Measurements from ENCODE around the gene ZNF366. TPM values are rescaled to one million over a fixed set of nuclear protein-coding genes. Genes with fewer than 3 reads are reported as not detected.

ZNF366 gene
- total and polyA plus RNA-seq, 10 donors, result 0.26 to 19.8 (median 9.4) TPM

DNA sequence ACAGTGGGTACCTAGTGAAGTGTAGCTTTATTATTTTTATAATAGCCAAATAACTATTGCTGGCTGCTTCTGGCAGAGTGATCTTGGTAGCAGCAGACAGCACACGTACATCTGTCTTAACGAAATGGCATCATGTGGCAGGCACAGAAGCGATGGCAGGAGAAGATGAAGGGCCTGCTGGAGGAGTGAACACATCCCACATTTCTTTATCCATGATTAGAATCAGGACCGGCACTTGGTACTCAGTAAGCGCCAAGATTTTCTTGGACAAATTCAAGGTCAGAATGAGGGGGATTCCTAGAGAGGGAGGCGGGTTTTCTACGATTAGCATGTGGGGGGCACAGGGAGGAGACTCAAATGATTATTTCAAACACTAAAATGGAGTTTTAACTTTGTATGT lies 23.0 kb upstream of the ZNF366 start:
- no peak for DNase-seq
- no peak overlapping the region for H3K4me3 ChIP-seq
- WGBS, 5 donors, result 77 to 90% (median 86%) methylated on average over 7 of the region's 7 CpGs
- intact Hi-C loops (cut with DNase I; ENCODE audit: low total_unique reads), result no loop called here
- H3K36me3 ChIP-seq, result no peaks in the 10 kb centered on the region
- TF ChIP-seq, protein P1, sequence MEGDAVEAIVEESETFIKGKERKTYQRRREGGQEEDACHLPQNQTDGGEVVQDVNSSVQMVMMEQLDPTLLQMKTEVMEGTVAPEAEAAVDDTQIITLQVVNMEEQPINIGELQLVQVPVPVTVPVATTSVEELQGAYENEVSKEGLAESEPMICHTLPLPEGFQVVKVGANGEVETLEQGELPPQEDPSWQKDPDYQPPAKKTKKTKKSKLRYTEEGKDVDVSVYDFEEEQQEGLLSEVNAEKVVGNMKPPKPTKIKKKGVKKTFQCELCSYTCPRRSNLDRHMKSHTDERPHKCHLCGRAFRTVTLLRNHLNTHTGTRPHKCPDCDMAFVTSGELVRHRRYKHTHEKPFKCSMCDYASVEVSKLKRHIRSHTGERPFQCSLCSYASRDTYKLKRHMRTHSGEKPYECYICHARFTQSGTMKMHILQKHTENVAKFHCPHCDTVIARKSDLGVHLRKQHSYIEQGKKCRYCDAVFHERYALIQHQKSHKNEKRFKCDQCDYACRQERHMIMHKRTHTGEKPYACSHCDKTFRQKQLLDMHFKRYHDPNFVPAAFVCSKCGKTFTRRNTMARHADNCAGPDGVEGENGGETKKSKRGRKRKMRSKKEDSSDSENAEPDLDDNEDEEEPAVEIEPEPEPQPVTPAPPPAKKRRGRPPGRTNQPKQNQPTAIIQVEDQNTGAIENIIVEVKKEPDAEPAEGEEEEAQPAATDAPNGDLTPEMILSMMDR (IDR thresholded peaks at IDR 0.05 in 8 of 11, conservative IDR thresholded peaks at IDR 0.05 in 3 of 11), result no peak
- TF ChIP-seq POLR2A (IDR thresholded peaks at IDR 0.05) (no peak), POLR2AphosphoS5 (IDR thresholded peaks at IDR 0.05) (no peak)
- H3K9me3 ChIP-seq, result peaks cover 0 to 10% (median 7%) of the 10 kb centered on the region in 8 donors
- H3K27ac ChIP-seq, result no peak overlapping the region
- no peaks in the 10 kb centered on the region for H3K4me1 ChIP-seq
- no peaks in the 10 kb centered on the region for H3K27me3 ChIP-seq (replicated peaks in 1 of 7)

GRCh38 chr5:72529383-72529782 lies 22.2 kb upstream of the ZNF366 start:
- no peak overlapping the region for H3K4me3 ChIP-seq
- intact Hi-C loops (cut with DNase I; ENCODE audit: low total_unique reads), result no loop called here
- no peaks in the 10 kb centered on the region for H3K27me3 ChIP-seq (replicated peaks in 1 of 7)
- TF ChIP-seq, protein P1 (IDR thresholded peaks at IDR 0.05 in 8 of 11, conservative IDR thresholded peaks at IDR 0.05 in 3 of 11), result no peak
- TF ChIP-seq POLR2AphosphoS5 (IDR thresholded peaks at IDR 0.05), result no peak
- peaks cover 0 to 10% (median 7%) of the 10 kb centered on the region in 8 donors for H3K9me3 ChIP-seq
- 83 to 93% (median 88%) methylated on average over 2 of the region's 2 CpGs for WGBS, 5 donors
- DNase-seq, result no peak
- H3K27ac ChIP-seq, result no peak overlapping the region
- H3K4me1 ChIP-seq, result no peaks in the 10 kb centered on the region
- H3K36me3 ChIP-seq, result no peaks in the 10 kb centered on the region

DNA sequence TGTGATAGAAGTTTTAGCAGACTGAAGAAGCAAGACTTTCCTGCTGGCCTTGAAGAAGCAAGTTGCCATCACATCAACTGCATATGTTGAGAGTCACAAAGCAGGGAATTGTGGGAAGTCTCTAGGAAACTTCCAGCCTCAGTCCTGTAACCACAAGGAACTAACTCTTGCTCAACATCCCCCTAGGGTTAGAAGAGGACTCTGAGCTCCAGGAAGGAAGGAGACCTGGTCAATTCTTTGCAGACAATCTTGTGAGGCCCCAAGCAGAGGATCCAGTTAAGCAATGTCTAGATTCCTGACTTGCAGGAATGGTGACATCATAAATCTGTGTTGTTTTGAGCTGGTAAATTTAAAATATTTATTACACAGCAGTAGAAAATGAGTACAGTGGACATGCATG lies 18.6 kb upstream of the ZNF366 start:
- intact Hi-C loops (cut with DNase I; ENCODE audit: low total_unique reads), result no loop called here
- Histone ChIP-seq H3K36me3 (no peaks in the 10 kb centered on the region), H3K4me1 (peaks cover 0 to 6% (median 2%) of the 10 kb centered on the region in 6 donors), H3K9me3 (peaks cover 0 to 7% (median 2%) of the 10 kb centered on the region in 8 donors), H3K27me3 (replicated peaks in 1 of 7) (no peaks in the 10 kb centered on the region), H3K27ac (no peak overlapping the region), H3K4me3 (no peak overlapping the region)
- TF ChIP-seq POLR2A (IDR thresholded peaks at IDR 0.05) (no peak), POLR2AphosphoS5 (IDR thresholded peaks at IDR 0.05) (no peak)
- TF ChIP-seq, protein P1 (IDR thresholded peaks at IDR 0.05 in 8 of 11, conservative IDR thresholded peaks at IDR 0.05 in 3 of 11), result no peak
- no peak for DNase-seq

- H3K4me1 ChIP-seq, result peaks cover 0 to 6% (median 2%) of the 10 kb centered on the region in 6 donors
- H3K4me3 ChIP-seq, result no peak overlapping the region
- H3K27me3 ChIP-seq (replicated peaks in 1 of 7), result no peaks in the 10 kb centered on the region
- no peak overlapping the region for H3K27ac ChIP-seq
- intact Hi-C loops (cut with DNase I; ENCODE audit: low total_unique reads), result loop anchor here (5.0 kb wide), 1 partner anchor 157 kb away; no protein-coding TSS in a partner anchor
- no peaks in the 10 kb centered on the region for H3K36me3 ChIP-seq
- TF ChIP-seq POLR2AphosphoS5 (IDR thresholded peaks at IDR 0.05) (no peak), POLR2A (IDR thresholded peaks at IDR 0.05) (no peak)
- TF ChIP-seq, protein P1 (IDR thresholded peaks at IDR 0.05 in 8 of 11, conservative IDR thresholded peaks at IDR 0.05 in 3 of 11), result peak in 10 of 11 experiments; percentile 15 to 77 (median 56)
- peaks cover 0 to 20% (median 5%) of the 10 kb centered on the region in 8 donors for H3K9me3 ChIP-seq
- DNase-seq, result no peak
- 54 to 60% (median 59%) methylated on average over 3 of the region's 3 CpGs for WGBS, 5 donors
Measured at GRCh38 chr5:72523960-72524582, 16.9 kb upstream of the ZNF366 start.
